Keratinocyte (primary cell): Measurements from ENCODE around the gene USP35. TPM values are rescaled to one million over a fixed set of nuclear protein-coding genes. Genes with fewer than 3 reads are reported as not detected.
"Not testable (repeated sequence)": the region's sequence is repeated elsewhere in the genome, so short reads cannot be mapped to it uniquely, and the experiment has no call there.

Experiments used
- DNase-seq: peaks from one replicate; pipeline ENCODE4 v3.0.0-alpha.2; 2011; ENCODE audit warnings: low read depth, missing footprints, low spot score
- FAIRE-seq: peaks from 2 replicates; lab custom pipeline; 2011; peaks lifted over from hg19 to GRCh38; lab: Jason Lieb, UNC
- H2AFZ ChIP-seq: 2 replicates; pipeline ENCODE4 v1.6.0; 2012; ENCODE audit warnings: low read length, control low read depth, inconsistent platforms; ENCODE audit not compliant: control insufficient read depth
- H3K27ac ChIP-seq: 2 replicates; pipeline ENCODE4 v1.5.1; 2011; ENCODE audit warnings: low read length; ENCODE audit not compliant: control insufficient read depth, insufficient read depth
- H3K27me3 ChIP-seq: 3 replicates; pipeline ENCODE4 v1.6.0; 2011; ENCODE audit warnings: low read length; ENCODE audit not compliant: control insufficient read depth, insufficient read depth; ENCODE audit errors: extremely low read depth
- H3K36me3 ChIP-seq, 2 experiments: 2 replicates in 1 of 2; 3 replicates in 1 of 2; pipeline ENCODE4 v1.5.1; 2011; ENCODE audit warnings: low read length in 2 of 2, mild to moderate bottlenecking in 1 of 2; ENCODE audit not compliant: control insufficient read depth in 2 of 2, insufficient read depth in 2 of 2; ENCODE audit errors: extremely low read depth in 1 of 2
- H3K4me1 ChIP-seq: 3 replicates; pipeline ENCODE4 v1.5.1; 2011; ENCODE audit warnings: low read length; ENCODE audit not compliant: control insufficient read depth, insufficient read depth; ENCODE audit errors: extremely low read depth
- H3K4me2 ChIP-seq: 3 replicates; pipeline ENCODE4 v1.6.0; 2011; ENCODE audit warnings: low read depth, low read length; ENCODE audit not compliant: control insufficient read depth, insufficient read depth; ENCODE audit errors: extremely low read depth
- H3K4me3 ChIP-seq, 3 experiments: fragments of 200-600 bp in 1 of 3; sonication (generic) in 1 of 3; 2 replicates in 2 of 3; 3 replicates in 1 of 3; pipeline ENCODE4 v1.5.1; 2011 to 2016; ENCODE audit warnings: low read length in 3 of 3, mild to moderate bottlenecking in 3 of 3, control low read depth in 2 of 3, inconsistent platforms in 1 of 3, low read depth in 1 of 3, mixed read lengths in 1 of 3, mixed run types in 1 of 3, moderate library complexity in 1 of 3; ENCODE audit not compliant: control insufficient read depth in 2 of 3, insufficient read depth in 2 of 3; ENCODE audit errors: extremely low read depth in 1 of 3
- H3K79me2 ChIP-seq: 2 replicates; pipeline ENCODE4 v1.6.0; 2012; ENCODE audit warnings: low read length; ENCODE audit not compliant: control insufficient read depth, insufficient read depth
- H3K9ac ChIP-seq: 3 replicates; pipeline ENCODE4 v1.6.0; 2011; ENCODE audit warnings: low read length; ENCODE audit not compliant: control insufficient read depth, insufficient read depth; ENCODE audit errors: extremely low read depth
- H3K9me1 ChIP-seq: 3 replicates; pipeline ENCODE4 v1.6.0; 2011; ENCODE audit warnings: low read length; ENCODE audit not compliant: control insufficient read depth, insufficient read depth; ENCODE audit errors: extremely low read depth
- H3K9me3 ChIP-seq: 2 replicates; pipeline ENCODE4 v1.5.1; 2012; ENCODE audit warnings: low read depth, low read length; ENCODE audit not compliant: control insufficient read depth
- H4K20me1 ChIP-seq: 3 replicates; pipeline ENCODE4 v1.6.0; 2011; ENCODE audit warnings: low read length; ENCODE audit not compliant: control insufficient read depth, insufficient read depth; ENCODE audit errors: extremely low read depth
- EZH2 ChIP-seq: IDR thresholded peaks from one replicate; pipeline ENCODE4 v1.6.1; 2012; ENCODE audit warnings: inconsistent platforms, mild to moderate bottlenecking, low read length, moderate library complexity
- dilution Hi-C: fragments of 300-500 bp; cut with MboI; formaldehyde crosslinking; loops from one replicate; pipeline ENCODE4 v1.7.0; 2020; ENCODE audit warnings: low sequenced_read_pairs; ENCODE audit not compliant: extremely low pct_ligation_motif_present
- polyA plus RNA-seq, 5 experiments: library from polyadenylated mRNA; depleted of rRNA in 3 of 5; stranded (reverse) in 3 of 5; stranded (forward) in 1 of 5; unstranded in 1 of 5; fragments of >200 nt; gene quantifications; 1 replicate in 1 of 5; 2 replicates in 3 of 5; 3 replicates in 1 of 5; pipeline versions ENCODE4 v1.2.1 to v1.2.3, GENCODE V29; 2011 to 2012; ENCODE audit warnings: missing spikeins in 2 of 5, low read depth in 1 of 5, low replicate concordance in 1 of 5
- TF ChIP-seq, protein P1 (sequence below), 3 experiments: IDR thresholded peaks in 1 of 3; conservative IDR thresholded peaks in 1 of 3; optimal IDR thresholded peaks in 1 of 3; 2 replicates in 2 of 3; 3 replicates in 1 of 3; pipeline versions ENCODE3 to v1.5.1; 2011; ENCODE audit warnings: low read length in 3 of 3, mild to moderate bottlenecking in 3 of 3, moderate library complexity in 2 of 3, control low read depth in 1 of 3, inconsistent platforms in 1 of 3; ENCODE audit not compliant: insufficient read depth in 2 of 3; ENCODE audit errors: extremely low read depth in 1 of 3

Gene USP35
- polyA plus RNA-seq, 1 donor (not counting 4 experiments of a cell fraction or from before 2014, with no cell fraction given), result 5.0 TPM

DNA sequence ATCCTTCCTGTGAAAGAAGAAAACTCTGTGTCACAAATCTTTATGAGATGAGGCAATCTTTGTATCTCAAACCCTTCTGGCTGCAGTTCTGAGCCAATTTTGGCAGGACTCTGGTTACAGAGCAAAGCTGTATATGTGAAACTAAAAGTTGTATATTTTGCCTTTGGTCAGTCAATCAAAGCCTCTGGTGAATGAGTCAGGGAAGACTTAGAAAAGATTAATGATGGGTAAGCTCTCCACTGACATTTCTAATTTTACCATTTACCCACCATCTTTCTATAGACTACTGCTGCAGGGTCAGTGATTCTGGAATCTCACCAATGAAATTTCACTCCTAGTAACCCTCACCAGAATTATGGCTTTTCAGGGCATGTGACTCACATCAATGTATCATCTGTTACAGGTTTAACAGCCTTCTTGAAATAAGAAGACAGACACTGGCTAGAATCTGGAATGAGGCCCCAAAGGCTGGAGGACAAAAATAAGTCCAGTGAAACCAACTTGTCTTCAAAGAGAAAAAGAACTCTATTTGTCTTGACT is 43.3 kb downstream of the USP35 start:
- Histone ChIP-seq H3K4me2 (no peak overlapping the region), H3K27ac (no peak overlapping the region), H3K9me1 (no peaks in the 10 kb centered on the region), H3K9me3 (no peaks in the 10 kb centered on the region), H3K27me3 (no peaks in the 10 kb centered on the region), H3K36me3 (no peaks in the 10 kb centered on the region), H3K9ac (no peak overlapping the region), H3K4me3 (no peak overlapping the region), H4K20me1 (no peaks in the 10 kb centered on the region), H2AFZ (no peak overlapping the region), H3K79me2 (no peaks in the 10 kb centered on the region), H3K4me1 (no peaks in the 10 kb centered on the region)
- TF ChIP-seq EZH2, result no peak
- TF ChIP-seq, protein P1, sequence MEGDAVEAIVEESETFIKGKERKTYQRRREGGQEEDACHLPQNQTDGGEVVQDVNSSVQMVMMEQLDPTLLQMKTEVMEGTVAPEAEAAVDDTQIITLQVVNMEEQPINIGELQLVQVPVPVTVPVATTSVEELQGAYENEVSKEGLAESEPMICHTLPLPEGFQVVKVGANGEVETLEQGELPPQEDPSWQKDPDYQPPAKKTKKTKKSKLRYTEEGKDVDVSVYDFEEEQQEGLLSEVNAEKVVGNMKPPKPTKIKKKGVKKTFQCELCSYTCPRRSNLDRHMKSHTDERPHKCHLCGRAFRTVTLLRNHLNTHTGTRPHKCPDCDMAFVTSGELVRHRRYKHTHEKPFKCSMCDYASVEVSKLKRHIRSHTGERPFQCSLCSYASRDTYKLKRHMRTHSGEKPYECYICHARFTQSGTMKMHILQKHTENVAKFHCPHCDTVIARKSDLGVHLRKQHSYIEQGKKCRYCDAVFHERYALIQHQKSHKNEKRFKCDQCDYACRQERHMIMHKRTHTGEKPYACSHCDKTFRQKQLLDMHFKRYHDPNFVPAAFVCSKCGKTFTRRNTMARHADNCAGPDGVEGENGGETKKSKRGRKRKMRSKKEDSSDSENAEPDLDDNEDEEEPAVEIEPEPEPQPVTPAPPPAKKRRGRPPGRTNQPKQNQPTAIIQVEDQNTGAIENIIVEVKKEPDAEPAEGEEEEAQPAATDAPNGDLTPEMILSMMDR (optimal IDR thresholded peaks at IDR 0.05 in 1 of 3, IDR thresholded peaks at IDR 0.05 in 1 of 3, conservative IDR thresholded peaks at IDR 0.05 in 1 of 3; ENCODE audit: extremely low read depth in 1 of 3, insufficient read depth in 2 of 3, low read length in 3 of 3), result no peak
- FAIRE-seq (no peak), DNase-seq (no peak)
- dilution Hi-C loops, result no loop called here

DNA sequence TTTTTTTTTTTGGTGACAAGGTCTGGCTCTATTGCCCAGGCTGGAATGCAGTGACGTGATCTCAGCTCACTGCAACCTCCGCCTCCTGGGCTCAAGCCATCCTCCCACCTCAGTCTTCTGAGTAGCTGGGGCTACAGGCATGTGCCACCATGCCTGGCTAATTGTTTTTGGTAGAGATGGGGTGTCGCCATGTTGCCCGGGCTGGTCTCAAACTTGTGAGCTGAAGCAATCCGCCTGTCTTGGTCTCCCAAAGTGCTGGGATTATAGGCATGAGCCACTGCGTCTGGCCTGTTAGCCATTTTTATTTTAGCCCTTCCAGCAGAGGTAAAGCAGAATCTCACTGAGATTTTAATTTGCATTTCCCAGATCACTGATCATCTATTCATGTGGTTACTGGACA is 44.3 kb downstream of the USP35 start:
- H3K27ac ChIP-seq, dilution Hi-C loops, FAIRE-seq: not testable (repeated sequence)

DNA sequence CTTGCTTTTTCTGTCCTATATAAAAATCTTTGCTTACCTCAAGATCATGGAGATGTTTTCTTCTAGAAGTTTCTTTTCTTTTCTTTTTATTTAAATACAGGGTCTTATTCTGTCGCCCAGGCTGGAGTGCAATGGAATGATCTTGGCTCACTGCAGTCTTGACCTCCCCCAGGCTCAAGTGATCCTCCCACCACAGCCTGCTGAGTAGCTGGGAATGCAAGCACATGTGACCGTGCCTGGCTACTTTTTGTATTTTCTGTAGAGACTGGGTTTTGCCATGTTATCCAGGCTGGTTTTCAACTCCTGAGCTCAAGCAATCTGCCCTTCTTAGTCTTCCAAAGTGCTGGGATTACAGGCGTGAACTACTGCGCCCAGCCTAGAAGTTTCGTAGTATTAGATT is 45.3 kb downstream of the USP35 start:
- no peaks in the 10 kb centered on the region for H3K27me3 ChIP-seq
- DNase-seq, result no peak
- dilution Hi-C loops, result no loop called here
- H2AFZ ChIP-seq, result no peak overlapping the region
- no peaks in the 10 kb centered on the region for H3K4me1 ChIP-seq
- H3K36me3 ChIP-seq, result no peaks in the 10 kb centered on the region
- H3K4me2 ChIP-seq, result no peak overlapping the region
- no peaks in the 10 kb centered on the region for H3K9me1 ChIP-seq
- H3K27ac ChIP-seq, result no peak overlapping the region
- no peak for FAIRE-seq
- no peak overlapping the region for H3K4me3 ChIP-seq
- H3K9me3 ChIP-seq, result no peaks in the 10 kb centered on the region
- H3K9ac ChIP-seq, result no peak overlapping the region
- TF ChIP-seq, protein P1 (optimal IDR thresholded peaks at IDR 0.05 in 1 of 3, IDR thresholded peaks at IDR 0.05 in 1 of 3, conservative IDR thresholded peaks at IDR 0.05 in 1 of 3; ENCODE audit: extremely low read depth in 1 of 3, insufficient read depth in 2 of 3, low read length in 3 of 3), result no peak
- TF ChIP-seq EZH2, result no peak
- H4K20me1 ChIP-seq, result no peaks in the 10 kb centered on the region
- no peaks in the 10 kb centered on the region for H3K79me2 ChIP-seq

More for the DNA sequence above, 44.3 kb downstream of the USP35 start:
- not testable (repeated sequence) for H3K9ac ChIP-seq, DNase-seq, H3K4me2 ChIP-seq, H3K4me3 ChIP-seq, H3K9me3 ChIP-seq, H3K27me3 ChIP-seq, H3K9me1 ChIP-seq, H3K79me2 ChIP-seq, H4K20me1 ChIP-seq, H3K4me1 ChIP-seq, H3K36me3 ChIP-seq
- H2AFZ ChIP-seq, result peak overlapping the region; percentile 36
